H1 (cell line): ENCODE measurements around the gene C20orf202. TPM values are rescaled to one million over a fixed set of nuclear protein-coding genes. Genes with fewer than 3 reads are reported as not detected.

Source experiments
- CTCF ChIA-PET: fragments of 300-600 bp; sonication (Branson Sonifier 250); formaldehyde crosslinking; loops from one replicate; lab custom pipeline; 2021; ENCODE audit not compliant: partially characterized antibody; lab: Charles Lee
- POLR2A ChIA-PET: fragments of 300-600 bp; sonication (Branson Sonifier 250); formaldehyde crosslinking; loops from one replicate; lab custom pipeline; 2021; ENCODE audit warnings: inconsistent platforms; ENCODE audit not compliant: partially characterized antibody; lab: Charles Lee
- DNase-seq, 2 experiments: peaks; one replicate each; pipeline versions ENCODE4 v3.0.0 to v3.0.0-alpha.2; 2010 to 2022; ENCODE audit warnings: low spot score in 2 of 2, low read depth in 1 of 2, mixed read lengths in 1 of 2
- FAIRE-seq: peaks from 2 replicates; lab custom pipeline; 2011; peaks lifted over from hg19 to GRCh38; lab: Jason Lieb, UNC
- H2AFZ ChIP-seq: 2 replicates; pipeline ENCODE4 v1.8.1; 2012; ENCODE audit warnings: low read length, inconsistent platforms
- H2AK5ac ChIP-seq: 2 replicates; pipeline ENCODE4 v1.6.1; 2013; ENCODE audit warnings: low read depth, low read length
- H2BK120ac ChIP-seq: replicated peaks from 2 replicates; pipeline ENCODE3; 2013; ENCODE audit warnings: low read depth, low read length, inconsistent platforms
- H2BK12ac ChIP-seq: 2 replicates; pipeline ENCODE4 v1.6.1; 2013; ENCODE audit warnings: low read depth, low read length
- H2BK15ac ChIP-seq: 2 replicates; pipeline ENCODE4 v1.6.1; 2013; ENCODE audit warnings: low read length
- H2BK20ac ChIP-seq: 2 replicates; pipeline ENCODE4 v1.6.1; 2013; ENCODE audit warnings: low read length
- H2BK5ac ChIP-seq: 2 replicates; pipeline ENCODE4 v1.6.1; 2013; ENCODE audit warnings: low read depth, low read length
- H3K14ac ChIP-seq: 2 replicates; pipeline ENCODE4 v1.6.1; 2013; ENCODE audit warnings: inconsistent platforms; ENCODE audit not compliant: insufficient read length
- H3K18ac ChIP-seq: 2 replicates; pipeline ENCODE4 v1.6.1; 2013; ENCODE audit warnings: low read length; ENCODE audit errors: extremely low read depth
- H3K23ac ChIP-seq: 2 replicates; pipeline ENCODE4 v1.6.1; 2013; ENCODE audit warnings: inconsistent platforms; ENCODE audit not compliant: insufficient read length
- H3K23me2 ChIP-seq: 2 replicates; pipeline ENCODE4 v1.6.1; 2013; ENCODE audit warnings: low read depth, low read length
- H3K27ac ChIP-seq: 2 replicates; pipeline ENCODE4 v1.6.1; 2011; ENCODE audit warnings: low read depth, low read length, inconsistent platforms
- H3K27me3 ChIP-seq, 4 experiments: replicated peaks in 1 of 4; 1 replicate in 1 of 4; 2 replicates in 3 of 4; pipeline versions ENCODE4 v1.6.1 to v1.8.1; 2011 to 2013; ENCODE audit warnings: low read length in 3 of 4, mild to moderate bottlenecking in 3 of 4, inconsistent platforms in 2 of 4, mixed read lengths in 2 of 4, moderate library complexity in 1 of 4; ENCODE audit not compliant: control insufficient read depth in 3 of 4, insufficient read depth in 3 of 4; ENCODE audit errors: extremely low read depth in 1 of 4
- H3K36me3 ChIP-seq, 4 experiments: 2 replicates each; pipeline versions ENCODE4 v1.6.1 to v1.8.1; 2011 to 2013; ENCODE audit warnings: mild to moderate bottlenecking in 4 of 4, low read length in 3 of 4, moderate library complexity in 2 of 4, control low read depth in 1 of 4, inconsistent platforms in 1 of 4; ENCODE audit not compliant: insufficient read depth in 4 of 4, control insufficient read depth in 2 of 4
- H3K4ac ChIP-seq: replicated peaks from 2 replicates; pipeline ENCODE3; 2013; ENCODE audit warnings: low read length, low read depth, mixed read lengths, inconsistent platforms; ENCODE audit not compliant: insufficient read length
- H3K4me1 ChIP-seq, 4 experiments: replicated peaks in 1 of 4; 1 replicate in 1 of 4; 2 replicates in 3 of 4; pipeline versions ENCODE4 v1.6.1 to v1.8.1; 2011 to 2013; ENCODE audit warnings: low read length in 3 of 4, inconsistent platforms in 2 of 4, mixed read lengths in 1 of 4; ENCODE audit not compliant: insufficient read depth in 4 of 4, control insufficient read depth in 3 of 4
- H3K4me2 ChIP-seq, 2 experiments: 2 replicates each; pipeline versions ENCODE4 v1.6.1 to v1.8.1; 2011 to 2013; ENCODE audit warnings: low read depth in 2 of 2, low read length in 2 of 2, control low read depth in 1 of 2, inconsistent platforms in 1 of 2, mild to moderate bottlenecking in 1 of 2; ENCODE audit not compliant: insufficient read depth in 1 of 2
- H3K4me3 ChIP-seq, 4 experiments: fragments of 200-600, 300-600 bp in 1 of 4; sonication (generic), shearing (Covaris generic), sonication (Bioruptor Twin) in 1 of 4; 2 replicates each; pipeline versions ENCODE4 v1.5.1 to v1.8.1; 2011 to 2016; ENCODE audit warnings: low read length in 4 of 4, low read depth in 3 of 4, control low read depth in 2 of 4, inconsistent platforms in 2 of 4, mild to moderate bottlenecking in 2 of 4, mixed read lengths in 1 of 4, moderate library complexity in 1 of 4; ENCODE audit not compliant: insufficient read depth in 2 of 4; ENCODE audit errors: extremely low read depth in 1 of 4
- H3K56ac ChIP-seq: replicated peaks from 2 replicates; pipeline ENCODE3; 2013; ENCODE audit warnings: low read depth, mild to moderate bottlenecking, mixed read lengths, low read length, inconsistent platforms; ENCODE audit not compliant: insufficient read length
- H3K79me1 ChIP-seq: 2 replicates; pipeline ENCODE4 v1.6.1; 2013; ENCODE audit warnings: low read depth, low read length, control low read depth
- H3K79me2 ChIP-seq, 2 experiments: 2 replicates each; pipeline versions ENCODE4 v1.6.1 to v1.8.1; 2012 to 2013; ENCODE audit warnings: low read length in 2 of 2, mild to moderate bottlenecking in 2 of 2, inconsistent platforms in 1 of 2; ENCODE audit not compliant: insufficient read depth in 2 of 2, control insufficient read depth in 1 of 2
- H3K9ac ChIP-seq, 4 experiments: replicated peaks in 1 of 4; 1 replicate in 1 of 4; 2 replicates in 3 of 4; pipeline versions ENCODE4 v1.6.1 to v1.8.1; 2011 to 2013; ENCODE audit warnings: low read depth in 3 of 4, low read length in 3 of 4, control low read depth in 2 of 4, mild to moderate bottlenecking in 2 of 4, moderate library complexity in 2 of 4, inconsistent platforms in 1 of 4; ENCODE audit errors: extremely low read depth in 1 of 4
- H3K9me3 ChIP-seq, 2 experiments: 2 replicates each; pipeline versions ENCODE4 v1.6.1 to v1.8.1; 2012 to 2013; ENCODE audit warnings: mild to moderate bottlenecking in 2 of 2, moderate library complexity in 2 of 2, control low read depth in 1 of 2, inconsistent platforms in 1 of 2, low read depth in 1 of 2, low read length in 1 of 2, mixed read lengths in 1 of 2; ENCODE audit not compliant: insufficient read depth in 2 of 2
- H4K20me1 ChIP-seq, 2 experiments: replicated peaks in 1 of 2; 2 replicates each; pipeline versions ENCODE3 to v1.8.1; 2011 to 2013; ENCODE audit warnings: inconsistent platforms in 2 of 2, low read length in 2 of 2, mild to moderate bottlenecking in 1 of 2; ENCODE audit not compliant: insufficient read depth in 2 of 2, control insufficient read depth in 1 of 2
- H4K5ac ChIP-seq: 2 replicates; pipeline ENCODE4 v1.6.1; 2013; ENCODE audit warnings: low read length, low read depth, mixed read lengths, inconsistent platforms; ENCODE audit not compliant: insufficient read length
- H4K8ac ChIP-seq: 2 replicates; pipeline ENCODE4 v1.8.0; 2013; ENCODE audit warnings: mild to moderate bottlenecking, moderate library complexity, low read length, inconsistent platforms; ENCODE audit not compliant: insufficient read depth; ENCODE audit errors: extremely low read depth
- H4K91ac ChIP-seq: replicated peaks from 2 replicates; pipeline ENCODE3; 2013; ENCODE audit warnings: low read length, mixed read lengths, inconsistent platforms; ENCODE audit not compliant: insufficient read length
- ATF2 ChIP-seq: IDR thresholded peaks from 2 replicates; pipeline ENCODE4 v1.6.1; 2012; ENCODE audit warnings: low read length, inconsistent platforms
- MAFK ChIP-seq: IDR thresholded peaks from 2 replicates; pipeline ENCODE4 v1.6.1; 2012; ENCODE audit warnings: low read depth, mild to moderate bottlenecking, improper control_type of control experiment, low read length
- SIN3A ChIP-seq, 2 experiments: IDR thresholded peaks in 1 of 2; conservative IDR thresholded peaks in 1 of 2; 2 replicates each; pipeline ENCODE4 v1.6.1; 2011 to 2012; ENCODE audit warnings: low read length in 2 of 2, improper control_type of control experiment in 1 of 2, low read depth in 1 of 2, mild to moderate bottlenecking in 1 of 2
- TEAD4 ChIP-seq: IDR thresholded peaks from 2 replicates; pipeline ENCODE4 v1.6.1; 2012; ENCODE audit warnings: low read depth, low read length, inconsistent platforms, mixed read lengths
- WGBS, 2 experiments: shearing (Covaris generic) in 1 of 2; methylation state at CpG; one replicate each; pipeline versions ENCODE4 v1.1.6 to v1.1.7; 2013 to 2015; ENCODE audit warnings: low lambda C conversion rate in 2 of 2, mixed read lengths in 2 of 2, inconsistent platforms in 1 of 2, low coverage in 1 of 2, missing lambda C conversion rate in 1 of 2; ENCODE audit not compliant: insufficient replicate concordance in 2 of 2, insufficient coverage in 1 of 2, insufficient read length in 1 of 2; ENCODE audit errors: extremely low coverage in 1 of 2, missing lambda C conversion rate in 1 of 2; 5-methylcytosine and 5-hydroxymethylcytosine counted together
- polyA plus RNA-seq, 7 experiments: library from polyadenylated mRNA; depleted of rRNA in 3 of 7; stranded (reverse) in 5 of 7; unstranded in 2 of 7; fragments of >200 nt in 5 of 7; fragments of 200-250 nt in 2 of 7; gene quantifications; 1 replicate in 5 of 7; 2 replicates in 1 of 7; 4 replicates in 1 of 7; pipeline versions ENCODE4 v1.2.1 to v1.2.3, GENCODE V29; 2011 to 2013; ENCODE audit warnings: missing spikeins in 2 of 7, mixed read lengths in 2 of 7
- total RNA-seq: library from RNA; stranded (reverse); fragmentation: NEBNext Ultra II Directional; extraction: Animal tissue kit (Norgen Biotek cat#: 25700); gene quantifications from 2 replicates; pipeline ENCODE4 v1.2.1, GENCODE V29; 2021

C20orf202 gene
- total and polyA plus RNA-seq, 2 of the 8 experiments (the other 6 are each of a cell fraction or from before 2014, with no cell fraction given) = 0.12 TPM; not detected in 1

DNA sequence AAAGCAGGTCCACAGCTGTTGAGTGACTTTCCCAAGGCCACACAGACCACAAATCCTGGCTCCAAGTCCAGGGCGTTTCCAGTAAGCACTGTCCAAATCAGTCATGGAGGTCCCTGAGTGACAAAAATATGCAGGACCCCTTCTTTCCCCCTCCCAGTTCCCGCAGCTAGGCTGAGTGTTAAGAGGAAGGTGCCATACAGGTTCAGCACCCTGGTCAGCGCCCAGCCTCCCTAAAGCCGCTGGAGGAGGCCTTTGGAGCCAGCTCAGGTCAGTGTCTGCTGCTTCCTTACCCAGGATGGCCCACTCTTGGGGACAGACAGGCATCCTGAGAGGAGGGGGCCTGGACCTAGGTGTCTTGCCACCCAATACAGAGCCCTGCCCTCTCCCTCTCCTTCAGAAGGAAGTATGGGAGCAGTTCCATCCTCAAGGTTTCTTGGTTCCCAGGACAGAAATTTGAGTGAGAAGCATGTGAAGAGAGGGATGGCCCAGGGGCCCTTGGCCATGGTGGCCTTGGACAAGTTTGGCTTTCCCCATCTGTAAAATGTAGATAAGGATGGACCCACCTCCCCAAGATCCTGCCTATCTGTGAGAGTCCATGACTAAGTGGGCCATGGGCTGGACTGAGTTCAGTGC is 31.7 kb upstream of the C20orf202 start:
- no peak overlapping the region for H3K23ac ChIP-seq
- no peak overlapping the region for H2AK5ac ChIP-seq
- H2BK15ac ChIP-seq = no peak overlapping the region
- no peak overlapping the region for H3K27ac ChIP-seq
- no peaks in the 10 kb centered on the region for H3K27me3 ChIP-seq
- no peak overlapping the region for H3K56ac ChIP-seq
- no peak overlapping the region for H2BK120ac ChIP-seq
- H3K4ac ChIP-seq = no peak overlapping the region
- ChIA-PET CTCF (interaction anchor here (1.1 to 3.0 kb wide), 4 partner anchors 12 to 198 kb away, joined by 3 to 27 read pairs (median 8); partner anchors contain the start of gene TMEM74B), POLR2A (interaction anchor here (0.7 to 2.3 kb wide), 5 partner anchors 8 to 69 kb away, joined by 3 to 8 read pairs (median 3); no protein-coding TSS in a partner anchor)
- 81% methylated on average over 4 of the region's 4 CpGs; no CpG with 5 or more reads in 1 of the 2 experiments for WGBS, 2 experiments
- H3K4me3 ChIP-seq = no peak overlapping the region
- H3K18ac ChIP-seq = no peak overlapping the region
- H3K9ac ChIP-seq = no peak overlapping the region
- H4K91ac ChIP-seq = no peak overlapping the region
- H3K23me2 ChIP-seq = no peaks in the 10 kb centered on the region
- FAIRE-seq (no peak), DNase-seq (peak in 1 of 2 experiments; percentile 84)
- H2BK5ac ChIP-seq = no peak overlapping the region
- H4K8ac ChIP-seq = no peak overlapping the region
- no peaks in the 10 kb centered on the region for H3K4me1 ChIP-seq
- H2BK20ac ChIP-seq = no peak overlapping the region
- H3K9me3 ChIP-seq = no peaks in the 10 kb centered on the region
- H3K79me1 ChIP-seq = peaks cover 2% of the 10 kb centered on the region
- no peak overlapping the region for H3K4me2 ChIP-seq
- TF ChIP-seq MAFK (no peak), ATF2 (no peak), SIN3A (conservative IDR thresholded peaks at IDR 0.05 in 1 of 2, IDR thresholded peaks at IDR 0.05 in 1 of 2; ENCODE audit: low read depth in 1 of 2, low read length in 2 of 2) (peak; percentile 40 to 82; a peak in 2 of 4 replicates), TEAD4 (no peak)
- no peak overlapping the region for H2AFZ ChIP-seq
- H3K14ac ChIP-seq = no peak overlapping the region
- H3K79me2 ChIP-seq = no peaks in the 10 kb centered on the region
- peaks cover 4 to 24% of the 10 kb centered on the region in 2 experiments for H4K20me1 ChIP-seq
- H4K5ac ChIP-seq = no peak overlapping the region
- peaks cover 4 to 22% (median 17%) of the 10 kb centered on the region in 4 experiments; a peak in 6 of 8 replicates for H3K36me3 ChIP-seq
- no peak overlapping the region for H2BK12ac ChIP-seq
